Smooth muscle cell (in vitro differentiated cells): ENCODE measurements around the gene JAG1. TPM values are rescaled to one million over a fixed set of nuclear protein-coding genes. Genes with fewer than 3 reads are reported as not detected.
A peak's percentile ranks its signal among the peaks of the same experiment; 100 is the strongest.

Experiments
- DNase-seq: peaks from one replicate; lab custom pipeline; 2025; ENCODE audit not compliant: unreplicated experiment; lab: John Stamatoyannopoulos, UW
- H2AFZ ChIP-seq: fragments of 200-600 bp; sonication (generic); 2 replicates; pipeline ENCODE4 v1.6.0; 2016; ENCODE audit warnings: antibody characterized with exemption, low read depth, mild to moderate bottlenecking
- H3F3A ChIP-seq: fragments of 200-600 bp; sonication (generic); 2 replicates; pipeline ENCODE4 v1.6.0; 2017; ENCODE audit warnings: antibody characterized with exemption, low read depth
- H3K27ac ChIP-seq: fragments of 200-600 bp; sonication (generic); 2 replicates; pipeline ENCODE4 v1.5.1; 2016; ENCODE audit warnings: low read depth, mild to moderate bottlenecking
- H3K27me3 ChIP-seq: fragments of 200-600 bp; sonication (generic); 2 replicates; pipeline ENCODE4 v1.6.1; 2016; ENCODE audit warnings: low read depth, mild to moderate bottlenecking
- H3K36me3 ChIP-seq: fragments of 200-600 bp; sonication (generic); 2 replicates; pipeline ENCODE4 v1.5.1; 2016; ENCODE audit warnings: low read depth
- H3K4me1 ChIP-seq: fragments of 200-600 bp; sonication (generic); 2 replicates; pipeline ENCODE4 v1.5.1; 2016; ENCODE audit warnings: low read depth
- H3K4me2 ChIP-seq: fragments of 200-600 bp; sonication (generic); 2 replicates; pipeline ENCODE4 v1.6.0; 2016; ENCODE audit warnings: mild to moderate bottlenecking
- H3K4me3 ChIP-seq: fragments of 200-600 bp; sonication (generic); 2 replicates; pipeline ENCODE4 v1.5.1; 2016; ENCODE audit warnings: mild to moderate bottlenecking
- H3K79me2 ChIP-seq: fragments of 200-600 bp; sonication (generic); 2 replicates; pipeline ENCODE4 v1.6.0; 2016; ENCODE audit warnings: low read depth, mild to moderate bottlenecking
- H3K9ac ChIP-seq: fragments of 200-600 bp; sonication (generic); 2 replicates; pipeline ENCODE4 v1.6.0; 2016; ENCODE audit warnings: low read depth
- H3K9me3 ChIP-seq: fragments of 200-600 bp; sonication (generic); replicated peaks from 2 replicates; pipeline ENCODE4 v1.5.1; 2016; ENCODE audit warnings: low read depth
- H4K20me1 ChIP-seq: fragments of 200-600 bp; sonication (generic); 2 replicates; pipeline ENCODE4 v1.6.0; 2016; ENCODE audit warnings: low read depth
- WGBS: methylation state at CpG from one replicate; pipeline ENCODE4 v1.1.7; 2016; ENCODE audit warnings: low lambda C conversion rate; 5-methylcytosine and 5-hydroxymethylcytosine counted together
- polyA plus RNA-seq: library from polyadenylated mRNA; unstranded; fragments of >200 nt; fragmentation: Nextera tagmentation; extraction: Ambion mirVana; gene quantifications from 2 replicates; pipeline ENCODE4 v1.2.1, GENCODE V29; 2016
- total RNA-seq: library from RNA; depleted of rRNA; stranded (reverse); fragments of >200 nt; gene quantifications from 2 replicates; pipeline ENCODE4 v1.2.3, GENCODE V29; 2014
- TF ChIP-seq, protein P1 (sequence below): fragments of 200-600 bp; sonication (generic); IDR thresholded peaks from 2 replicates; pipeline ENCODE4 v1.5.1; 2017; ENCODE audit warnings: borderline replicate concordance, mild to moderate bottlenecking, antibody characterized with exemption; ENCODE audit not compliant: insufficient read depth, poor library complexity, severe bottlenecking

The JAG1 gene
- total and polyA plus RNA-seq, 2 experiments from 2014 or later, result 45.0 to 126 TPM

DNA sequence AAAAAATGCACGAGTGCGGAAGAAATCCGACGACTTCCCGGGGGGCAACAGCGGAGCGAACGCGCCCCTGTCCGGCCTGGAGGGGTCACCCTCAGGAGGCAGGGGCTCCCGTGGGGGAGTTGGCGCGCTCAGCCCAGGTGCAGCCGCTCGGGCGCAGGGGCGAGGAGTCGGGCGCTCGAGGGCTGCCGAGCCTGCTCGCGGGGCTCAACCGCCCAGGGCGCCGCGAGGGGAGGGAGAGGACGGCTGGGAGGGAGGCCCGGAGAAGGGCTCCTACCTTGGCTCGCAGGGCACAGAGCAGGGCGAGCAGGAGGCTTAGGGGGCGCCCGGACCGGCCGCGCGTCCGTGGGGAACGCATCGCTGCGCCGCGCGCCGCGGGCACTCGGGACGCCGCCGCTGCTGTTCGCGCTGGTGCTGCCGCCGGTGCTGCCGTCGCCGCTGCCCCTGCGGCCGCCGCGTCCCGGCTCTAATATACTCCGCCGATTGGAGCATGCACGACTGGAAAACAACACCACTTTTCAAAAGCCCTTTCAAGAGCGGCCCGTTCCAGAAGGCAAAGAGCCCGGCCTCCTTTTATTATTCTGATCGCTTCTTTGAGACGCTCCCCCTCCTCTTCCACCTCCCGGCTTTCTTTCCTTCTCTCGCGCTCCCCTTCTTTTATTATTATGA, 490 bp downstream of the JAG1 start:
- no peaks in the 10 kb centered on the region for H3K9me3 ChIP-seq
- H3K4me3 ChIP-seq, result peak overlapping the region; percentile 80
- TF ChIP-seq, protein P1, sequence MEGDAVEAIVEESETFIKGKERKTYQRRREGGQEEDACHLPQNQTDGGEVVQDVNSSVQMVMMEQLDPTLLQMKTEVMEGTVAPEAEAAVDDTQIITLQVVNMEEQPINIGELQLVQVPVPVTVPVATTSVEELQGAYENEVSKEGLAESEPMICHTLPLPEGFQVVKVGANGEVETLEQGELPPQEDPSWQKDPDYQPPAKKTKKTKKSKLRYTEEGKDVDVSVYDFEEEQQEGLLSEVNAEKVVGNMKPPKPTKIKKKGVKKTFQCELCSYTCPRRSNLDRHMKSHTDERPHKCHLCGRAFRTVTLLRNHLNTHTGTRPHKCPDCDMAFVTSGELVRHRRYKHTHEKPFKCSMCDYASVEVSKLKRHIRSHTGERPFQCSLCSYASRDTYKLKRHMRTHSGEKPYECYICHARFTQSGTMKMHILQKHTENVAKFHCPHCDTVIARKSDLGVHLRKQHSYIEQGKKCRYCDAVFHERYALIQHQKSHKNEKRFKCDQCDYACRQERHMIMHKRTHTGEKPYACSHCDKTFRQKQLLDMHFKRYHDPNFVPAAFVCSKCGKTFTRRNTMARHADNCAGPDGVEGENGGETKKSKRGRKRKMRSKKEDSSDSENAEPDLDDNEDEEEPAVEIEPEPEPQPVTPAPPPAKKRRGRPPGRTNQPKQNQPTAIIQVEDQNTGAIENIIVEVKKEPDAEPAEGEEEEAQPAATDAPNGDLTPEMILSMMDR, result no peak
- peak overlapping the region; percentile 94 for H2AFZ ChIP-seq
- peak; percentile 37 for DNase-seq
- H3F3A ChIP-seq, result no peaks in the 10 kb centered on the region
- H3K4me1 ChIP-seq, result peaks cover 34% of the 10 kb centered on the region
- peak overlapping the region; percentile 94 for H3K27ac ChIP-seq
- no peaks in the 10 kb centered on the region for H3K36me3 ChIP-seq
- no peaks in the 10 kb centered on the region for H3K27me3 ChIP-seq
- H3K4me2 ChIP-seq, result peak overlapping the region; percentile 95
- peaks cover 49% of the 10 kb centered on the region for H4K20me1 ChIP-seq
- WGBS, result under 1% methylated on average over 50 of the region's 73 CpGs
- H3K9ac ChIP-seq, result peak overlapping the region; percentile 73
- peaks cover 49% of the 10 kb centered on the region for H3K79me2 ChIP-seq

DNA sequence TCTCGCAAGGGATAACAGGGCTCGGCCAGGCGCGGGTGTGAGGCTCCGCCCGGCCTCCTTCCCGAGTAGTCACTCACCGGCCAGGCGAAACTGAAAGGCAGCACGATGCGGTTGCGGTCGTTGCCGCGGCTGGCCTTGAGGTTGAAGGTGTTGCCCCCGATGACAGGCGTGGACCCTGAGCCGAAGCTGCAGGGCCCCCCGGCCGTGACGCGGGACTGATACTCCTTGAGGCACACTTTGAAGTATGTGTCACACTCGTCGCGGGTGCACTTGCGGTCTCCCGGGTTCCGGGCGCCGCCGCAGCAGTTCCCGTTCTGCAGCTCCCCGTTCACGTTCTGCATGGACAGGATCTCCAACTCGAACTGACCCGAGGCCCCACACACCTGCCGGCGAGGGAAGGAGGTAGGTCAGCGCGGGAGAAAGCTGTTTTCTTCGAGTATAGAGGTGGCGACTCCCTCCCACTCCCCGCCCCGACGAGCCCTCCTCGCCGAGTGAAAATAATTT, 1.1 kb downstream of the JAG1 start:
- DNase-seq, result peak; percentile 48
- no peaks in the 10 kb centered on the region for H3K36me3 ChIP-seq

DNA sequence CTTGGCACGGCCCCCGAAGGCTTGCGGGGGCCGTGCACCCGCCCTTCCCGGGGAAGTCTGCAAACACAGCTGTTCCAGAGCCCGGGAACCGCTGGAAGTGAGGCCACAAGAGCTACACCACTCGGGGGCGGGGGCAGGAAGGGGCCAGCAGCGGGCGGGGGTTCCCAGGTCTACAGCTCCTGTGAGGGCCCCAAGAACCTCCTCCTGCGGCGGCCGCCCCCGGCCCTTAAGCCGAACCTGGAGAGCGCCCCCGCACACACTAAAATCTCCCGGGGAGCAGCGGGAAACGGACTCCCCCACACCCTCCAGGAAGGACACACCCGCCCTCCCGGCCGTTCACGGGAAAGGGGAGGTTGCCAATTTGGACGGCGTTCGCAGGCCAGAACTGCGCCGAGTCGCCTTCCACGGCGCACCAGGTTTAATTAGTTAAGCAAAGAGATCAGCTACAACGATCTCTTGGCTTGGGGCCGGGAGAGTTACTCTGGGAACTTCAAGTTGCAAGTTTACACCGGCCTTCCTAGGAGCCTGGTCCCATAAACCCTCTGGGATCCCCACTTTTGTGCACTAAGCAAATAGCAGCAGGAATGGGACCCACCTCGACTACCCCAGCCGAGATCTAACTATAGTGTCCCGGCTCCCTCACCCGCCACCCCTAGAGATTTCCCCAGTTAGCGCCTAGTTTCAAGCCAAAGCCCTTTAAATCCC, 1.7 kb downstream of the JAG1 start:
- Histone ChIP-seq H3K36me3 (no peaks in the 10 kb centered on the region), H3K4me2 (peak overlapping the region; percentile 95), H4K20me1 (peaks cover 61% of the 10 kb centered on the region), H3K9me3 (no peaks in the 10 kb centered on the region), H3K27me3 (no peaks in the 10 kb centered on the region), H3K9ac (peak overlapping the region; percentile 73), H3K4me1 (peaks cover 45% of the 10 kb centered on the region), H3K27ac (peak overlapping the region; percentile 94), H3K79me2 (peaks cover 61% of the 10 kb centered on the region), H2AFZ (peak overlapping the region; percentile 4), H3K4me3 (peak overlapping the region; percentile 80), H3F3A (no peaks in the 10 kb centered on the region)
- under 1% methylated on average over 37 of the region's 42 CpGs for WGBS
- no peak for DNase-seq
- TF ChIP-seq, protein P1, result no peak

More for the DNA sequence above, 1.1 kb downstream of the JAG1 start:
- Histone ChIP-seq H2AFZ (peak overlapping the region; percentile 25), H3K4me3 (peak overlapping the region; percentile 80), H4K20me1 (peaks cover 55% of the 10 kb centered on the region), H3K9ac (peak overlapping the region; percentile 73), H3K4me1 (peaks cover 39% of the 10 kb centered on the region), H3K79me2 (peaks cover 55% of the 10 kb centered on the region), H3K4me2 (peak overlapping the region; percentile 95), H3F3A (no peaks in the 10 kb centered on the region), H3K27ac (peak overlapping the region; percentile 94), H3K9me3 (no peaks in the 10 kb centered on the region), H3K27me3 (no peaks in the 10 kb centered on the region)
- TF ChIP-seq, protein P1, result no peak
- WGBS, result under 1% methylated on average over 47 of the region's 47 CpGs
